Thyroid gland (tissue), 4 donors: ENCODE results near the gene TLR10.

Experiments
- POLR2A ChIP-seq, 2 donors: fragments of 450-650 bp; IDR thresholded peaks; one replicate each; pipeline ENCODE4 v1.6.1; 2017; ENCODE audit warnings: antibody characterized with exemption in 2 of 2, mild to moderate bottlenecking in 2 of 2, moderate library complexity in 1 of 2
- TF ChIP-seq, protein P1 (sequence below), 6 experiments: fragments of 200-600 bp in 3 of 6; fragments of 450-650 bp in 3 of 6; sonication (generic) in 3 of 6; IDR thresholded peaks; one replicate each; pipeline ENCODE4 v1.5.1; 2016 to 2019; ENCODE audit warnings: antibody characterized with exemption in 6 of 6, mild to moderate bottlenecking in 2 of 6, inconsistent platforms in 1 of 6, moderate library complexity in 1 of 6

DNA sequence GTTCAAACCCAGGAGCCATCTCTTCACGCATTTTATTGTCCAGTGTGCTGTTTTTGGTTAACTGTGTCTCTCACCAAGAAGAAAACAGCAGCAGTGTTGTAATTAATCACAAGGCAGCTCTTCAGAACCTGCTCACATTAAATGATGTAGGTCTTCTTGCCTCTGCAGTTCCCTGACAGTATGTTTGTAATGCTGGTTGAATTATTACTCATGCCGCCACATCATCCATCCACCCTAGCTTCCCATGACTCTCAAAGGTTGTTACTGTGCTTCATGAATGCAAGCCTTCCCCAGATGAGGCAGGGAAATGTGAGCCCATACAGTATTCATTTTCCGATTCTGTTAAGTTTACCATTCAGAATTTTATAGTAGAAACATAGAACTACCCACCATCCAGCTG, 17.4 kb downstream of the TLR10 start:
- TF ChIP-seq, protein P1, sequence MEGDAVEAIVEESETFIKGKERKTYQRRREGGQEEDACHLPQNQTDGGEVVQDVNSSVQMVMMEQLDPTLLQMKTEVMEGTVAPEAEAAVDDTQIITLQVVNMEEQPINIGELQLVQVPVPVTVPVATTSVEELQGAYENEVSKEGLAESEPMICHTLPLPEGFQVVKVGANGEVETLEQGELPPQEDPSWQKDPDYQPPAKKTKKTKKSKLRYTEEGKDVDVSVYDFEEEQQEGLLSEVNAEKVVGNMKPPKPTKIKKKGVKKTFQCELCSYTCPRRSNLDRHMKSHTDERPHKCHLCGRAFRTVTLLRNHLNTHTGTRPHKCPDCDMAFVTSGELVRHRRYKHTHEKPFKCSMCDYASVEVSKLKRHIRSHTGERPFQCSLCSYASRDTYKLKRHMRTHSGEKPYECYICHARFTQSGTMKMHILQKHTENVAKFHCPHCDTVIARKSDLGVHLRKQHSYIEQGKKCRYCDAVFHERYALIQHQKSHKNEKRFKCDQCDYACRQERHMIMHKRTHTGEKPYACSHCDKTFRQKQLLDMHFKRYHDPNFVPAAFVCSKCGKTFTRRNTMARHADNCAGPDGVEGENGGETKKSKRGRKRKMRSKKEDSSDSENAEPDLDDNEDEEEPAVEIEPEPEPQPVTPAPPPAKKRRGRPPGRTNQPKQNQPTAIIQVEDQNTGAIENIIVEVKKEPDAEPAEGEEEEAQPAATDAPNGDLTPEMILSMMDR (IDR thresholded peaks at IDR 0.05), result no peak
- no peak for TF ChIP-seq POLR2A (IDR thresholded peaks at IDR 0.05)
